Gastrocnemius medialis (tissue), 4 donors: Measurements from ENCODE around the gene PRICKLE2. TPM values are rescaled to one million over a fixed set of nuclear protein-coding genes. Genes with fewer than 3 reads are reported as not detected.

Experiments
- ATAC-seq, 2 donors: fragments of 150-250 bp; one replicate each; pipeline ENCODE4 v1.9.1; 2016
- DNase-seq, 2 donors: peaks; one replicate each; pipeline ENCODE4 v3.0.0-alpha.2; 2019
- H3K27ac ChIP-seq, 4 donors: fragments of 200-600 bp; sonication (generic); 1 replicate in 1 of 4; 2 replicates in 3 of 4; pipeline ENCODE4 v1.5.1; 2016 to 2018; ENCODE audit warnings: mild to moderate bottlenecking in 2 of 4, moderate library complexity in 1 of 4
- H3K27me3 ChIP-seq, 3 donors: fragments of 200-600 bp; sonication (generic) in 2 of 3; 1 replicate in 1 of 3; 2 replicates in 2 of 3; pipeline versions ENCODE4 v1.5.1 to v1.6.0; 2016 to 2019; ENCODE audit warnings: mild to moderate bottlenecking in 1 of 3, moderate library complexity in 1 of 3
- H3K36me3 ChIP-seq, 2 donors: fragments of 200-600 bp; sonication (generic) in 1 of 2; one replicate each; pipeline ENCODE4 v1.5.1; 2017 to 2018
- H3K4me1 ChIP-seq, 2 donors: fragments of 200-600 bp; sonication (generic) in 1 of 2; one replicate each; pipeline ENCODE4 v1.5.1; 2016 to 2017; ENCODE audit warnings: mild to moderate bottlenecking in 2 of 2
- H3K4me3 ChIP-seq, 4 donors: fragments of 200-600 bp; sonication (generic) in 3 of 4; 1 replicate in 1 of 4; 2 replicates in 3 of 4; pipeline ENCODE4 v1.5.1; 2016 to 2019; ENCODE audit warnings: mild to moderate bottlenecking in 2 of 4
- H3K9me3 ChIP-seq, 3 donors: fragments of 200-600 bp; sonication (generic) in 2 of 3; 1 replicate in 1 of 3; 2 replicates in 2 of 3; pipeline ENCODE4 v1.5.1; 2016 to 2019
- POLR2A ChIP-seq, 2 donors: fragments of 450-650 bp; IDR thresholded peaks; one replicate each; pipeline ENCODE4 v1.6.1; 2017; ENCODE audit warnings: antibody characterized with exemption in 2 of 2, mild to moderate bottlenecking in 2 of 2, moderate library complexity in 2 of 2
- in situ Hi-C, 4 donors: fragments of 200-750 bp; cut with MboI; loops; one replicate each; pipeline versions ENCODE4 v1.15.0 to v1.8.0; 2017; ENCODE audit warnings: low sequenced_read_pairs in 4 of 4
- intact Hi-C: fragments of 100-400 bp; cut with DNase I; formaldehyde crosslinking; loops from one replicate; pipeline ENCODE4 v1.15.1; 2023; ENCODE audit warnings: low total_unique reads
- total RNA-seq, 4 donors: library from RNA; depleted of rRNA; stranded (reverse); fragments of >200 nt; gene quantifications; one replicate each; pipeline versions ENCODE4 v1.1.0 to v1.2.3, GENCODE V29; 2016
- TF ChIP-seq, protein P1 (sequence below), 5 experiments: fragments of 450-650 bp in 3 of 5; fragments of 200-600 bp in 2 of 5; sonication (generic) in 2 of 5; IDR thresholded peaks in 4 of 5; conservative IDR thresholded peaks in 1 of 5; 1 replicate in 4 of 5; 2 replicates in 1 of 5; pipeline ENCODE4 v1.5.1; 2016 to 2019; ENCODE audit warnings: antibody characterized with exemption in 5 of 5, mild to moderate bottlenecking in 3 of 5, moderate library complexity in 3 of 5

PRICKLE2 gene
- total RNA-seq, 4 donors from 2014 or later = 3.6 to 6.7 (median 4.6) TPM

DNA sequence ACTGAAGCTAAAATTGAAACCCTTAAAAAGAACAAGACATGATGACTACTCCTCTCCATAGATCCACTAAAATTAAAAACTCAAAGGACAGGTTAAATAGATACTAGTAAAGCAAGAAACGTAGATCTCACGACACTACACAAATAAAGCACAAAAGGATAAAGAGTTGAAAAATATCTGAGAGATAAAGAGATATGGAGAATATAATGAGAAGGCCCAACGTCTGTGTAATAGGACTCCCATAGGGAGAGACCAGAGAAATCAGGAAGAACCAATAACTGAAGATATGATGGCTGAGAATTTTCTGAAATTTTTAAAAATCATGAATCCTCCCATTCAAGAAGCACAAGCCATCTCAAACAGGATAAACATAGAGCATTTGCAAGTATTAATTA is 45.6 kb upstream of the PRICKLE2 start:
- no peak overlapping the region for H3K27ac ChIP-seq
- in situ Hi-C loops = no loop called here
- H3K4me1 ChIP-seq = peaks cover 0 to 6% of the 10 kb centered on the region in 2 donors
- no peak for DNase-seq
- H3K36me3 ChIP-seq = no peaks in the 10 kb centered on the region
- no peaks in the 10 kb centered on the region for H3K9me3 ChIP-seq
- no peak overlapping the region for H3K4me3 ChIP-seq
- ATAC-seq = no peak
- TF ChIP-seq, protein P1, sequence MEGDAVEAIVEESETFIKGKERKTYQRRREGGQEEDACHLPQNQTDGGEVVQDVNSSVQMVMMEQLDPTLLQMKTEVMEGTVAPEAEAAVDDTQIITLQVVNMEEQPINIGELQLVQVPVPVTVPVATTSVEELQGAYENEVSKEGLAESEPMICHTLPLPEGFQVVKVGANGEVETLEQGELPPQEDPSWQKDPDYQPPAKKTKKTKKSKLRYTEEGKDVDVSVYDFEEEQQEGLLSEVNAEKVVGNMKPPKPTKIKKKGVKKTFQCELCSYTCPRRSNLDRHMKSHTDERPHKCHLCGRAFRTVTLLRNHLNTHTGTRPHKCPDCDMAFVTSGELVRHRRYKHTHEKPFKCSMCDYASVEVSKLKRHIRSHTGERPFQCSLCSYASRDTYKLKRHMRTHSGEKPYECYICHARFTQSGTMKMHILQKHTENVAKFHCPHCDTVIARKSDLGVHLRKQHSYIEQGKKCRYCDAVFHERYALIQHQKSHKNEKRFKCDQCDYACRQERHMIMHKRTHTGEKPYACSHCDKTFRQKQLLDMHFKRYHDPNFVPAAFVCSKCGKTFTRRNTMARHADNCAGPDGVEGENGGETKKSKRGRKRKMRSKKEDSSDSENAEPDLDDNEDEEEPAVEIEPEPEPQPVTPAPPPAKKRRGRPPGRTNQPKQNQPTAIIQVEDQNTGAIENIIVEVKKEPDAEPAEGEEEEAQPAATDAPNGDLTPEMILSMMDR (IDR thresholded peaks at IDR 0.05 in 4 of 5, conservative IDR thresholded peaks at IDR 0.05 in 1 of 5) = no peak
- TF ChIP-seq POLR2A (IDR thresholded peaks at IDR 0.05) = no peak
- intact Hi-C loops = no loop called here
- H3K27me3 ChIP-seq = no peaks in the 10 kb centered on the region

DNA sequence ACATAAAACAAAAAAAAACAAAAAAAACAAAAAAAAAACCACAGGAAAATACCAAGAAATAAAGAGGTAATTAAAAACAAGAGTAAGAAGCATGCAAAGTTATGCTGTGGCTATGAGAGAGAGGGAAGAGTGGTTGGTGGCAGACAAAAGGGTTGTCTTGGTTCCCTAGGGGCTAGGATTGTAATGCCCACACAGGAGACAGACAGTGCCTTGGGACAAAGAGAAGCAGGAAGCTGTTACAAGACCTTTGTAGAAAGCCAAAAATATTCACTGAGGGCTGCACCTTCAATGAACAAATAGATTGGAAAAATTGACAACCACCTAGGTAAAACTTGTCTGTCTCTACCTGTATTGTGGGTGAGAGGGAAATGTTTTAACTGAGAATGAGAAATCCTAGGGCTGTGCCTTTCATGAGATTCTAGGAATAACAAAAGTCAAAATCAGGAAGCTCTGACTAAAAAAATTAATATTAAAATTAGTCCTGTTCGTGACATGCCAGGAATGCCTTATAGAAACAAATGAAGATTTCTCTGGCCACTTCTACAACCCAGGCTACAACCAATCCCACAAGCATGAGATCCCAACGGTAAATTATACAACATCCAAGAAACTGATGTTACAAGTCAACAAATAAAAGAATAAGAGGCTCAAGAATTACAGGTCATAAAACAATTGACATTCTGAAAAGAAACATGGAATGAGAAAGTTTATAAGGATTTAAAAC is 45.0 kb upstream of the PRICKLE2 start:
- ATAC-seq = no peak
- Histone ChIP-seq H3K27me3 (no peaks in the 10 kb centered on the region), H3K36me3 (no peaks in the 10 kb centered on the region), H3K4me1 (peaks cover 4 to 6% of the 10 kb centered on the region in 2 donors), H3K4me3 (no peak overlapping the region), H3K9me3 (no peaks in the 10 kb centered on the region), H3K27ac (no peak overlapping the region)
- DNase-seq = no peak
- intact Hi-C loops = no loop called here
- in situ Hi-C loops = no loop called here
- TF ChIP-seq, protein P1 (IDR thresholded peaks at IDR 0.05 in 4 of 5, conservative IDR thresholded peaks at IDR 0.05 in 1 of 5) = no peak
- no peak for TF ChIP-seq POLR2A (IDR thresholded peaks at IDR 0.05)

DNA sequence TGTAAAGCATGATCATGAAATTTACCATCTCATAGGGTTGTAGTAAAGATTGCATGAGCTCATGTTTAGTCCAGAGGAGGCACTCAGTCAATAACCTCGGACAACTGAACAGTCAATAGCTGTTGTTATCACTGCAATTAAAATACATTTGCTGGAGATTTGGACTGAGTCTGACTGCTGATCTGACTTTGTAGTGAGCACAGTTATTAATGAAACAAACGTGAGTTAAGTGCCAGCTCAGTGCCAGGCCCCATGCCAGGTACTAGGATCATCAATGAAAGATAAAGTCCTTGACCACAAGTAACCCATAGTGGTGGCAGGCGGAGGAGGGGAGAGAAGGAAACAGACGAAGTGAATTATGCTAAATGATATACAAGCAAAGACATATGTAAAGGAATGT is 43.7 kb upstream of the PRICKLE2 start:
- DNase-seq (no peak), ATAC-seq (no peak)
- peaks cover 13 to 16% of the 10 kb centered on the region in 2 donors for H3K4me1 ChIP-seq
- H3K27ac ChIP-seq = no peak overlapping the region
- H3K9me3 ChIP-seq = no peaks in the 10 kb centered on the region
- H3K36me3 ChIP-seq = no peaks in the 10 kb centered on the region
- intact Hi-C loops = loop anchor here (5.0 kb wide), 2 partner anchors 52 to 82 kb away; no protein-coding TSS in a partner anchor
- TF ChIP-seq, protein P1 (IDR thresholded peaks at IDR 0.05 in 4 of 5, conservative IDR thresholded peaks at IDR 0.05 in 1 of 5) = no peak
- H3K27me3 ChIP-seq = no peaks in the 10 kb centered on the region
- in situ Hi-C loops = no loop called here
- no peak overlapping the region for H3K4me3 ChIP-seq

DNA sequence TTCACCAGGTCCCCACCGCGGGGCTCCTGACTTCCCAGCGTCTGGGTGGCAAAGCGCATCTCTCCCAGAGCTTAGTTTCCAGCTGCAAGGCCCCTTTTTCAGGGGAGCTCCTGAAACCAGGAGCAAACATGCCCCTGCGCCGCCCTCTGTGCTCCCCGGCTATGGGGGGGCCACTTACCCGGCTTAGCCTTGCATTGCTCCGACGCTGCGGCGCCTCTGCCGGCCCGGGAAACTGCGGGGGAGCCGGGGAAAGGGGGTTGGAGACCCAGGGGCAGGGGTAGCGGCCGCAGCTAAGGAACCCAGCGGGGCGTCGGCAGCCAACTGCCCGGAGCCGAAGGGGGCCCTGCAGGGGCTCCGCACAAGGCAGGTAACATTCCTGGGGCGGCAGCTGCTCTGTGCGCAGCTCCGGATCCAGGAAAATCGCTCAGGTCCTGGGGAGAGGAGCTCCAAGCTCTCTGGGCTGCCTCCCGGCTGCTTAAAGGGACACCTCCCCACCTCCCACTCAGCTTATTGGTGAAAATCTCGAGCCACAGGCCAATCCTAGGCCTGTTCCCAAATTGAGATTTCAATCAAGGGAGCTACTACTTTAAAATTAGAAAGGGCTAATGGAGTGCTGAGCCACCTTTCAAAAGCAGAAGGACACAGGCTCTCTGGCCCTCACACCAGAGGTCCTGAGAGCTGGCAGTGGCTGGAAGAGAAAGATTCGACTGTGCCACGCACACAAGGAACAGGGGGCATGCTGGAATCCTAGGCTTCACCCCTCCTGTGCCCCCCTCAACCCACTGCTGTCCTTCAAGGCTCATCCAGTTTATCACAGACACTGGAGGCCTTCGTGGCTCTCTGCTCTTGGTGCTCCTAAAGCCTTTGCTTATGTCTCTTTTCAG is 42.7 kb upstream of the PRICKLE2 start:
- peak; percentile 38 to 40 for DNase-seq
- peaks cover 13 to 18% of the 10 kb centered on the region in 2 donors for H3K4me1 ChIP-seq
- TF ChIP-seq, protein P1 (IDR thresholded peaks at IDR 0.05 in 4 of 5, conservative IDR thresholded peaks at IDR 0.05 in 1 of 5) = no peak
- peak; percentile 48 to 58 for TF ChIP-seq POLR2A (IDR thresholded peaks at IDR 0.05)
- no peaks in the 10 kb centered on the region for H3K27me3 ChIP-seq
- no peaks in the 10 kb centered on the region for H3K9me3 ChIP-seq
- ATAC-seq = peak in 1 of 2 donors; percentile 62
- in situ Hi-C loops = no loop called here
- intact Hi-C loops = loop anchor here (5.0 kb wide), 2 partner anchors 51 to 81 kb away; no protein-coding TSS in a partner anchor
- peak overlapping the region; percentile 59 to 74 (median 67) for H3K4me3 ChIP-seq
- H3K27ac ChIP-seq = peak overlapping the region; percentile 76 to 81 (median 76)
- no peaks in the 10 kb centered on the region for H3K36me3 ChIP-seq
